GM23338 (cell line): ENCODE results near the gene MIOS. TPM values are rescaled to one million over a fixed set of nuclear protein-coding genes. Genes with fewer than 3 reads are reported as not detected.

Experiments
- CREB1 ChIP-seq: fragments of 250-450 bp; sonication (Bioruptor Pico); IDR thresholded peaks from 2 replicates; pipeline ENCODE4 v1.5.0; 2020; ENCODE audit warnings: low read depth, mild to moderate bottlenecking, moderate library complexity
- EZH2 ChIP-seq: fragments of 200-600 bp; sonication (generic); IDR thresholded peaks from one replicate; pipeline ENCODE4 v1.8.0; 2017; ENCODE audit warnings: antibody characterized with exemption, mild to moderate bottlenecking, low read depth; ENCODE audit not compliant: unreplicated experiment
- JUNB ChIP-seq: IDR thresholded peaks from one replicate; pipeline ENCODE4 v1.6.1; 2016; ENCODE audit warnings: antibody characterized with exemption; ENCODE audit not compliant: unreplicated experiment
- NANOG ChIP-seq: IDR thresholded peaks from 2 replicates; pipeline ENCODE4 v1.6.1; 2016; ENCODE audit warnings: antibody characterized with exemption, borderline replicate concordance
- STAT1 ChIP-seq: IDR thresholded peaks from one replicate; pipeline ENCODE4 v1.6.1; 2016; ENCODE audit warnings: antibody characterized with exemption; ENCODE audit not compliant: unreplicated experiment
- ZNF114 ChIP-seq: fragments of 250-450 bp; sonication (Bioruptor Pico); IDR thresholded peaks from 2 replicates; pipeline ENCODE4 v1.5.0; 2020; ENCODE audit warnings: mild to moderate bottlenecking, moderate library complexity
- ZNF331 ChIP-seq: fragments of 250-450 bp; sonication (Bioruptor Pico); IDR thresholded peaks from 2 replicates; pipeline ENCODE4 v1.5.0; 2020; ENCODE audit warnings: low read depth, mild to moderate bottlenecking, moderate library complexity
- polyA plus RNA-seq: library from polyadenylated mRNA; unstranded; fragments of >200 nt; fragmentation: Nextera tagmentation; extraction: Ambion mirVana; gene quantifications from 2 replicates; pipeline ENCODE4 v1.2.1, GENCODE V29; 2016
- total RNA-seq: library from RNA; depleted of rRNA; stranded (reverse); fragments of >200 nt; shearing (Covaris generic); gene quantifications from 2 replicates; pipeline ENCODE4 v1.2.3, GENCODE V29; 2014
- TF ChIP-seq, protein P1 (sequence below): fragments of 250-450 bp; sonication (Bioruptor Pico); IDR thresholded peaks from 2 replicates; pipeline ENCODE4 v1.5.0; 2020; ENCODE audit warnings: mild to moderate bottlenecking, moderate library complexity
- TF ChIP-seq, protein P2 (sequence below): IDR thresholded peaks from one replicate; pipeline ENCODE4 v1.6.1; 2018; ENCODE audit warnings: antibody characterized with exemption; ENCODE audit not compliant: unreplicated experiment
- TF ChIP-seq, protein P3 (sequence below): IDR thresholded peaks from 2 replicates; pipeline ENCODE4 v1.6.1; 2016; ENCODE audit warnings: antibody characterized with exemption

The MIOS gene
- total and polyA plus RNA-seq, 2 experiments from 2014 or later, result 13.1 to 85.7 TPM

DNA sequence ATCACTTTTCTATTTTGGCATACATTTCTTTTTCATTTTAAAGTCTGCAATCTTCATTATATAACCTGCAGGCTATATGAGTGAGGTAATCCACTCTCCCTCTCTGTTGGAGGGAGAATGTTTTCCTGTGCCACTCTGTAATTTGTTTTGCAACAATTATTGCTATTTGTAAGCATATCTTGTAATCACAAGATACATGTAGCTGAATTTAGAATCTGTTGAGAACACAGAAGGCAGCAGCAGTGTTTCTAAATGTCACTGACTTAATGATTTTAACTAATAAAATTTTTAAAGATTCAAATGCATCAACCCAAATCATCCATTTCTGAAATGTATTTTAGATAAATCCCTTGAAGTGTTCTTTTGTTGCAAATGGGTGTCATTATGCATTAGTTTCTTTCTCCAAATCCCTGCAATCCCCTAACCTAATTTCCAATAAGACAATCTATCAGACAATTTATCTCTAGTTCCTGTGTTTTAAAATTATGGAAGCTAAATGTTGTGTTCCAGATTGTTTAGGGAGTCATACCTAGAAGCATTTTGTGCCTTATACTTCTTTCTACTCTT is 54.0 kb downstream of the MIOS start (continued):
- TF ChIP-seq, protein P1, sequence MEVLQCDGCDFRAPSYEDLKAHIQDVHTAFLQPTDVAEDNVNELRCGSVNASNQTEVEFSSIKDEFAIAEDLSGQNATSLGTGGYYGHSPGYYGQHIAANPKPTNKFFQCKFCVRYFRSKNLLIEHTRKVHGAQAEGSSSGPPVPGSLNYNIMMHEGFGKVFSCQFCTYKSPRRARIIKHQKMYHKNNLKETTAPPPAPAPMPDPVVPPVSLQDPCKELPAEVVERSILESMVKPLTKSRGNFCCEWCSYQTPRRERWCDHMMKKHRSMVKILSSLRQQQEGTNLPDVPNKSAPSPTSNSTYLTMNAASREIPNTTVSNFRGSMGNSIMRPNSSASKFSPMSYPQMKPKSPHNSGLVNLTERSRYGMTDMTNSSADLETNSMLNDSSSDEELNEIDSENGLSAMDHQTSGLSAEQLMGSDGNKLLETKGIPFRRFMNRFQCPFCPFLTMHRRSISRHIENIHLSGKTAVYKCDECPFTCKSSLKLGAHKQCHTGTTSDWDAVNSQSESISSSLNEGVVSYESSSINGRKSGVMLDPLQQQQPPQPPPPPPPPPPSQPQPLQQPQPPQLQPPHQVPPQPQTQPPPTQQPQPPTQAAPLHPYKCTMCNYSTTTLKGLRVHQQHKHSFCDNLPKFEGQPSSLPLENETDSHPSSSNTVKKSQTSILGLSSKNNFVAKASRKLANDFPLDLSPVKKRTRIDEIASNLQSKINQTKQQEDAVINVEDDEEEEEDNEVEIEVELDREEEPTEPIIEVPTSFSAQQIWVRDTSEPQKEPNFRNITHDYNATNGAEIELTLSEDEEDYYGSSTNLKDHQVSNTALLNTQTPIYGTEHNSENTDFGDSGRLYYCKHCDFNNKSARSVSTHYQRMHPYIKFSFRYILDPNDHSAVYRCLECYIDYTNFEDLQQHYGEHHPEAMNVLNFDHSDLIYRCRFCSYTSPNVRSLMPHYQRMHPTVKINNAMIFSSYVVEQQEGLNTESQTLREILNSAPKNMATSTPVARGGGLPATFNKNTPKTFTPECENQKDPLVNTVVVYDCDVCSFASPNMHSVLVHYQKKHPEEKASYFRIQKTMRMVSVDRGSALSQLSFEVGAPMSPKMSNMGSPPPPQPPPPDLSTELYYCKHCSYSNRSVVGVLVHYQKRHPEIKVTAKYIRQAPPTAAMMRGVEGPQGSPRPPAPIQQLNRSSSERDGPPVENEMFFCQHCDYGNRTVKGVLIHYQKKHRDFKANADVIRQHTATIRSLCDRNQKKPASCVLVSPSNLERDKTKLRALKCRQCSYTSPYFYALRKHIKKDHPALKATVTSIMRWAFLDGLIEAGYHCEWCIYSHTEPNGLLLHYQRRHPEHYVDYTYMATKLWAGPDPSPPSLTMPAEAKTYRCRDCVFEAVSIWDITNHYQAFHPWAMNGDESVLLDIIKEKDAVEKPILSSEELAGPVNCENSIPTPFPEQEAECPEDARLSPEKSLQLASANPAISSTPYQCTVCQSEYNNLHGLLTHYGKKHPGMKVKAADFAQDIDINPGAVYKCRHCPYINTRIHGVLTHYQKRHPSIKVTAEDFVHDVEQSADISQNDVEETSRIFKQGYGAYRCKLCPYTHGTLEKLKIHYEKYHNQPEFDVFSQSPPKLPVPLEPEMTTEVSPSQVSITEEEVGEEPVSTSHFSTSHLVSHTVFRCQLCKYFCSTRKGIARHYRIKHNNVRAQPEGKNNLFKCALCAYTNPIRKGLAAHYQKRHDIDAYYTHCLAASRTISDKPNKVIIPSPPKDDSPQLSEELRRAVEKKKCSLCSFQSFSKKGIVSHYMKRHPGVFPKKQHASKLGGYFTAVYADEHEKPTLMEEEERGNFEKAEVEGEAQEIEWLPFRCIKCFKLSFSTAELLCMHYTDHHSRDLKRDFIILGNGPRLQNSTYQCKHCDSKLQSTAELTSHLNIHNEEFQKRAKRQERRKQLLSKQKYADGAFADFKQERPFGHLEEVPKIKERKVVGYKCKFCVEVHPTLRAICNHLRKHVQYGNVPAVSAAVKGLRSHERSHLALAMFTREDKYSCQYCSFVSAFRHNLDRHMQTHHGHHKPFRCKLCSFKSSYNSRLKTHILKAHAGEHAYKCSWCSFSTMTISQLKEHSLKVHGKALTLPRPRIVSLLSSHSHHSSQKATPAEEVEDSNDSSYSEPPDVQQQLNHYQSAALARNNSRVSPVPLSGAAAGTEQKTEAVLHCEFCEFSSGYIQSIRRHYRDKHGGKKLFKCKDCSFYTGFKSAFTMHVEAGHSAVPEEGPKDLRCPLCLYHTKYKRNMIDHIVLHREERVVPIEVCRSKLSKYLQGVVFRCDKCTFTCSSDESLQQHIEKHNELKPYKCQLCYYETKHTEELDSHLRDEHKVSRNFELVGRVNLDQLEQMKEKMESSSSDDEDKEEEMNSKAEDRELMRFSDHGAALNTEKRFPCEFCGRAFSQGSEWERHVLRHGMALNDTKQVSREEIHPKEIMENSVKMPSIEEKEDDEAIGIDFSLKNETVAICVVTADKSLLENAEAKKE, result no peak
- TF ChIP-seq CREB1 (CRISPR knock-in tag), result no peak
- TF ChIP-seq EZH2, result no peak
- TF ChIP-seq ZNF114 (CRISPR knock-in tag), result no peak
- TF ChIP-seq, protein P2, sequence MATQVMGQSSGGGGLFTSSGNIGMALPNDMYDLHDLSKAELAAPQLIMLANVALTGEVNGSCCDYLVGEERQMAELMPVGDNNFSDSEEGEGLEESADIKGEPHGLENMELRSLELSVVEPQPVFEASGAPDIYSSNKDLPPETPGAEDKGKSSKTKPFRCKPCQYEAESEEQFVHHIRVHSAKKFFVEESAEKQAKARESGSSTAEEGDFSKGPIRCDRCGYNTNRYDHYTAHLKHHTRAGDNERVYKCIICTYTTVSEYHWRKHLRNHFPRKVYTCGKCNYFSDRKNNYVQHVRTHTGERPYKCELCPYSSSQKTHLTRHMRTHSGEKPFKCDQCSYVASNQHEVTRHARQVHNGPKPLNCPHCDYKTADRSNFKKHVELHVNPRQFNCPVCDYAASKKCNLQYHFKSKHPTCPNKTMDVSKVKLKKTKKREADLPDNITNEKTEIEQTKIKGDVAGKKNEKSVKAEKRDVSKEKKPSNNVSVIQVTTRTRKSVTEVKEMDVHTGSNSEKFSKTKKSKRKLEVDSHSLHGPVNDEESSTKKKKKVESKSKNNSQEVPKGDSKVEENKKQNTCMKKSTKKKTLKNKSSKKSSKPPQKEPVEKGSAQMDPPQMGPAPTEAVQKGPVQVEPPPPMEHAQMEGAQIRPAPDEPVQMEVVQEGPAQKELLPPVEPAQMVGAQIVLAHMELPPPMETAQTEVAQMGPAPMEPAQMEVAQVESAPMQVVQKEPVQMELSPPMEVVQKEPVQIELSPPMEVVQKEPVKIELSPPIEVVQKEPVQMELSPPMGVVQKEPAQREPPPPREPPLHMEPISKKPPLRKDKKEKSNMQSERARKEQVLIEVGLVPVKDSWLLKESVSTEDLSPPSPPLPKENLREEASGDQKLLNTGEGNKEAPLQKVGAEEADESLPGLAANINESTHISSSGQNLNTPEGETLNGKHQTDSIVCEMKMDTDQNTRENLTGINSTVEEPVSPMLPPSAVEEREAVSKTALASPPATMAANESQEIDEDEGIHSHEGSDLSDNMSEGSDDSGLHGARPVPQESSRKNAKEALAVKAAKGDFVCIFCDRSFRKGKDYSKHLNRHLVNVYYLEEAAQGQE, result no peak
- no peak for TF ChIP-seq STAT1
- no peak for TF ChIP-seq NANOG
- no peak for TF ChIP-seq JUNB
- TF ChIP-seq, protein P3, sequence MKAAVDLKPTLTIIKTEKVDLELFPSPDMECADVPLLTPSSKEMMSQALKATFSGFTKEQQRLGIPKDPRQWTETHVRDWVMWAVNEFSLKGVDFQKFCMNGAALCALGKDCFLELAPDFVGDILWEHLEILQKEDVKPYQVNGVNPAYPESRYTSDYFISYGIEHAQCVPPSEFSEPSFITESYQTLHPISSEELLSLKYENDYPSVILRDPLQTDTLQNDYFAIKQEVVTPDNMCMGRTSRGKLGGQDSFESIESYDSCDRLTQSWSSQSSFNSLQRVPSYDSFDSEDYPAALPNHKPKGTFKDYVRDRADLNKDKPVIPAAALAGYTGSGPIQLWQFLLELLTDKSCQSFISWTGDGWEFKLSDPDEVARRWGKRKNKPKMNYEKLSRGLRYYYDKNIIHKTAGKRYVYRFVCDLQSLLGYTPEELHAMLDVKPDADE, result no peak
- no peak for TF ChIP-seq ZNF331 (CRISPR knock-in tag)
